Hippocampal formation (tissue), 2 donors: ENCODE data around the gene ZNF544.
"Not testable (repeated sequence)": the region's sequence is repeated elsewhere in the genome, so short reads cannot be mapped to it uniquely, and the experiment has no call there.

Experiments
- DNase-seq, 2 donors: peaks; one replicate each; lab custom pipeline; 2025; lab: John Stamatoyannopoulos, UW

The ZNF544 gene

DNA sequence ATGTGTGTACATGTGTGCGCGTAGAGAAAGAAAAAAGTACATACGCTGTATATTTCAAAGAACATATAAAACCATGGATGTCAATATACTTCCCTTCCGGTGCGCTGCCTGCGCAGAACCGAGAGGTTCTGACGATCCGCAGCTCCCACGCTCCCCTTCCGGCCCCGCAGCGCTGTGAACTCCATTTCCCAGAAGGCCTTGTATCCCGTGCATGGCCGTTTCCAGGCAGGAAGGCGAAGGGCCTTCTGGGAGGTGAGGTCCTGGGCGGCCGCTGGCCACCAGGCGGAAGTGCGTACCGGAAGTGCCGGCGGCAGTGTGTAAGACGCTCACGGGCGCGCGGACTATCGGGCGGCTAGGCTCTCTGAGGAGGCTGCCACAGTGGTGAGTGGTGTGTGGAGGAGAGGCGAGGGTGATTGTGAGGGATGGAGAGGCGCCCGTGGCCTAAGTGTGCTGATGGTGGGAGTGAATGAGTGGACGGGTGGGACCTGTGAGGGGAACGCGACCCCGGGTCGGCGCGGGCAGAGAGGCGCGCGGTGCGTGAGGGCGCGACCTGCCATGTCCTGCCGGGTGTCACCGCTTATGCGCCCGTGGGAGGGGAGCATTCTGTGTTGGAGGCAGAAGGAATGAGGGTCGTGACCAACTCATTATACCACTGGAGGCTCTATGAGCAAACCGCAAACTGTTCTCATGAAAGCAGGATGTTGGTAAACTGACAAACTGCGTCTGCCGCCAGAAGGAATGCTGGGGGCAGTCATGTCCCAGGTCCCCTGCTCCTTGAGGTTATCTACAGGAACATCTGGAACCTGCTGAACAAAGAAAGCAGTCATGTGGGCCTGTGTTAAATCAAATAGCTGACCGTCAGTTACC, 76.6 kb downstream of the ZNF544 start, which contains the start of gene ERVK3-1:
ERVK3-1 (plus strand) TSS at position 313 of the 867 bp plus-strand sequence. CDS start 6,792 bp downstream, outside the sequence.
- DNase-seq: peak; percentile 94 to 96

DNA sequence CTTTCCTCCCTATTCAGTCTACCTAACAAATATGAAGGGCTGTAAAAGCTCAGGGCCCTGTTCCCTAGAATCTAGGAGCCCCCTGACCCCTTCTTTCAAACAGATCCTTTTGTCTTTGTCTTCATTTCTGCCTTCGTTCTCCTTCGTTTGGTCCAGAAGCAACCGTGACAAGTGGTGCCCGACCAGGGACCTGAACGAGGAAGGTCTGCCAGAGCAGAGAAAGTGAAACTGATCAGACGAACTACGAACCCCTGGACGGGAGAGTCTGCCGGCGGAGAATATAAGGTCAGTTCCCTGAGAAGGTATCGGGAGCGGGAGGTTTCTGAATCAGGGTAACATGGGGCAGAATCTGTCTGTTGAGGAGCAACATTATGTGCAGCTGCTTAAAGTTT, 77.2 kb downstream of the ZNF544 start:
- DNase-seq: no peak

GRCh38 chr19:58307736-58308135, 79.0 kb downstream of the ZNF544 start:
- DNase-seq: no peak

DNA sequence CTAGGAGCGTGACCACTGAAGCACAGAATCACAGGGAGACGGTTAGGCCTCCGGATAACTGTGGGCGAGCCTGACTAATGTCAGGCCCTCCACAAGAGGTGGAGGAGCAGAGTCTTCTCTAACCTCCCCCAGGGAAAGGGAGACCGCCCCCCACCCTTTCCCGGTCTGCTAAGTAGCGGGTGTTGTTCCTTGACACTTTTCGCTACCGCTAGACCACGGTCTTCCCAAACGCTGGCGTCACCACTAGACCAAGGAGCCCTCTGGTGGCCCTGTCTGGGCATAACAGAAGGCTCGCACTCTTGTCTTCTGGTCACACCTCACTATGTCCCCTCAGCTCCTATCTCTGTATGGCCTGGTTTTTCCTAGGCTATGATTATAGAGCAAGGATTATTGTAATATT, 82.0 kb downstream of the ZNF544 start:
- not testable (repeated sequence) for DNase-seq

- peak in 1 of 2 donors; percentile 20 for DNase-seq
These were observed 82.7 kb downstream of the ZNF544 start for GRCh38 chr19:58311345-58311865.
